GM18498 (cell line): Measurements from ENCODE around the gene FAM156A.
"Not testable (repeated sequence)": the region's sequence is repeated elsewhere in the genome, so short reads cannot be mapped to it uniquely, and the experiment has no call there.

Experiments
- ATAC-seq: cut with Tn5 transposase; IDR thresholded peaks from one replicate; pipeline ENCODE4 v1.9.1; 2021; ENCODE audit warnings: mild to moderate bottlenecking, moderate library complexity; ENCODE audit not compliant: unreplicated experiment

FAM156A gene

GRCh38 chrX:52966993-52967738, 8.8 kb upstream of the FAM156A start:
- ATAC-seq: not testable (repeated sequence)

- ATAC-seq: peak; percentile 30
Measured at GRCh38 chrX:52958961-52959360, 643 bp upstream of the FAM156A start.

DNA sequence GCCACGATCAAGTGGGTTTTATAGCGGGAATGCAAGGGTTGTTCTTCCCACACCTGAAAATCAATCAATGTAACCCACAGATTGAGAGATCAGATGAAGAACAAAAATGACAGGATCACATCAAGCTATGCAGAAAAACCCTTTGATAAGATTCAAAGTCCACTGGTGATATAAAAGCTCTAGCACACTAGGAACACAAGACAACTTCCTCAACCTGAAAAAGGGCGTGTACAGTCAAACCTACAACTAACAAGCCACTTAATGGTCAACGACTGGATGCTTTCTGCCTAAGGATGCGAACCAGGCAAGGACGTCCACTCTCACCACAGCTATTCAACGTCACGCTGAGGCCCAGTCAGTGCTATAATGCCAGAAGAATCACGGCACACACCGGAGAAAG, 8.4 kb downstream of the FAM156A start:
- ATAC-seq: not testable (repeated sequence)

GRCh38 chrX:52949325-52949724, 9.0 kb downstream of the FAM156A start:
- ATAC-seq: not testable (repeated sequence)

DNA sequence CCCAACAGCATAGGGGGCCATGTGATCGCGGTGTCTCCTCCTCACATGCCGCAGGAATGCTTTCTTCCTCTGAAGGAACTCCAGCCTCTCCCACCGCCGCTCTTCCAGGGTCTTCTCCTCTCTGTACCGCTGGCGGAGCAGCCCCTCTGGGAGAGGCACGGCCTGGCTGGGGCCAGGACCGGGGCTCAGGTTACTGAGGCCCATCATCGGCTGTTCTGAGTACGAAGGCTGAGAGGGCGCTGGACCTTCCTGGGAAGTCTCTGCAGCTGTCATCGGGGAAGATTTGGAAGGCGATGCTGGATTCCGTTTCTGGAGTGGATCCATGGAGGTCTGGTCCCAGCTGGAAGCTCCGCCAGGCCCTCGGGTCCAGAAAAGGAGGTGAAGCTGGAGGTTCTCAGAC, 10.1 kb downstream of the FAM156A start:
- not testable (repeated sequence) for ATAC-seq

DNA sequence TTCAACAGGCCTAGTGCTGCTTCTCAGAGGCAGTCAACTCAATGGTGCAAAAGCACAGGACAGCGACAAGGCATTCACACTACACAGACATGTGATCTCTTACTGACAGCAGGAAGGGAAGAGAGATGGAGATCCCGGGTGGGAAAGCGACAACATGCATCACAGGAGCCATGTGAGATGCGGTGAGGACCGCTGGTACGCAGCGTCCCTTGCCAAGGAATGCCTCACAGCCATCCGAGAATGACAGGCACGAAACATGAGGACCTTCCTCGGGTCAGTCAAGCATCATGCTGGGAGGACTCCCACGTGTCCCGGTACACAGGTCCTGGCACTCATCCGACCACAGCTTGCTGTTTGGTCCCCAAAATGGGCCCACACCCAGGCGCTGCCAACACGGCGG, 10.8 kb downstream of the FAM156A start:
- ATAC-seq: not testable (repeated sequence)

GRCh38 chrX:52945838-52946494, 12.4 kb downstream of the FAM156A start:
- ATAC-seq: not testable (repeated sequence)

DNA sequence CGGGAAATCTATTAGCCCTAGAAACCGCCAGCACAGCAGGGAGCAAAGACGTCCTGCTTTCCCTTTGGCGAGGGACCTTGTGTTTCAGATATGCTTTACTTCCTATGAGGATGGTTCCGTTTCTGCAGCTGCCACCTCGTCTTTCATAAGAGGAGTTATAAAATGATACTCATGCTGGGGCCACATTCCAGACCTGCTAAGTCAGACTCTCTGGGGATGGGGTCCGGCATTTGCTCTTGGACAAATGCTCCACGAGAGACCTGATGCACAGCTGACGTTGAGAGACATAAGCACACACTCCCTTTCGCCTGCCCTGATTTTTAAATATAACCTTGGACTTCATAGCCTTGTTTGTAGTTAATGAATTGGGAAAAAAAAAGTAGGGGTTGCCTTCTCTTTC, 16.6 kb downstream of the FAM156A start:
- not testable (repeated sequence) for ATAC-seq

- not testable (repeated sequence) for ATAC-seq
Measured at GRCh38 chrX:52940704-52941103, 17.6 kb downstream of the FAM156A start.

DNA sequence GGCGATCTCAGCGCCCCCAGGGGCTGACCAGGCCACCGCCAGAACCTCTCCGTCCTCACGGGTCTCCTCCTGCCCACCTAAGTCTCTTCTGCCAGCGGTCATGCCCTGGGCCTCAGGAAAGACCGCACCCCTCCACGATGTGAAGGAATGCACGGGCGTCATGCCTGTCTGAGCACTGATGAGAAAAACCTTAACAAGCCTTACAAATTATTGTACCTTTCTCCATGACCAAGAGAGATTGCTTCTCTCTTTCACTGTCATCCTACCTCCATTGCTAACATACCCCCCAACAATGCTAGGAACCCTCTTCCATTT, 22.9 kb downstream of the FAM156A start:
- ATAC-seq: not testable (repeated sequence)

GRCh38 chrX:52934704-52935469, 23.4 kb downstream of the FAM156A start:
- ATAC-seq: peak; percentile 92

DNA sequence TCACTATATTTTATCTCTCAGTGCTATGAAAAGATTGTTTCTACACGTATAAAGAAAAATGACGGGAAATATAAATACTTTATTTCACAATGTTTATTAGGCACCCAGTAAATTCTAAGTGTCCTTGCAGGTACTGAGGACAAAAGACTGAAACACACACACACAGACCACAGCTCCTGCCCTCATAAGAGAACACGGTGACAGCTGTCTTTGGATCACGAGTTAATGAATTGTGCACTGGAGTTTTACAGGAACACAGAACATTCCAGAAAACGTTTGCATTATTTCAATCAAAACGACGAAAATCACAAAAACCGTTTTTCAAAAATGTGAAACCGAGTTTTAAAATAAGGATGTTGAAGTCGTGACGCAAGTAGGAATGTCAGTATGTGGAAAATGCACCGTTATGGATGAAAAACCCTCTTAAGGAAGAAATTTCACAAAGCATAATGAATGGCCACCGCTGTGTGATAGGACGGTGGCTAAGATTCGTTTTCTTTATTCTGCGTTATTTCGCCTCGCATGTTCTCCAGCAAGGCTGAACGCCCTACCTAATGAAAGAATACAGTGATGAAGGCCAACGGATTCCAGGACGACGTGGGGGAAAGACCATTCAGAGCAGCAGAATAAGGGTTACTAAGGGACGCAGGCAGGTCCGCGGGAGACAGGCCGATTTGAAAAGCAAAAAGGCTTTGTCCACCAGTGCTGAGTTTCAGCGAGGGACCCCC, 24.2 kb downstream of the FAM156A start:
- no peak for ATAC-seq

DNA sequence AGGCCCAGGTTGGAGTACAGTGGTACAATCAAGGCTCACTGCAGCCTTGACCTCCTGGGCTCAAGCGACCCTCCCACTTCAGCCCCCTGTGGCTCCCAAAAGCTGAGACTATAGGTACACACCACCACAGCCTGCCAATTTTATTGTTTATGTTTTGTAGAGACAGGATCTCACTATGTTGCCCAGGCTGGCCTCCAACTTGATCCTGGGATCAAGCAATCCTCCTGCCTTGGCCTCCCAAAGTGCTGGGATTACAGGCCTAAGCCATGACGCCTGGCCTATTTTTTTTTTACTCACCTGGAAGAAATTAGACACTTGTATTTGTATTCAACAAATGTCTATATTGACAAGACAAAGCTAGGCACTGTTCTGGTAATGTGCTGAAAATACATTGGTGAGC, 25.1 kb downstream of the FAM156A start:
- no peak for ATAC-seq

DNA sequence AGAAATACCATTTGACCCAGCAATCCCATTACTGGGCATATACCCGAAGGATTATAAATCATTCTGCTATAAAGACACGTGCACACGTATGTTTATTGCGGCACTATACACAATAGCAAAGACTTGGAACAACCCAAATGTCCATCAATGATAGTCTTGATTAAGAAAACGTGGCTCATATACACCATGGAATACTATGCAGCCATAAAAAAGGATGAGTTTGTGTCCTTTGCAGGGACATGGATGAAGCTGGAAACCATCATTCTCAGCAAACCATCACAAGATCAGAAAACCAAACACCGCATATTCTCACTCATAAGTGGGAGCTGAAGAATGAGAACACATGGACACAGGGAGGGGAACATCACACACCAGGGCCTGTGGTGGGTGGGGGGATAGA, 28.1 kb downstream of the FAM156A start:
- ATAC-seq: not testable (repeated sequence)

- ATAC-seq: peak; percentile 49
Measured at GRCh38 chrX:52923781-52924241, 34.5 kb downstream of the FAM156A start.

DNA sequence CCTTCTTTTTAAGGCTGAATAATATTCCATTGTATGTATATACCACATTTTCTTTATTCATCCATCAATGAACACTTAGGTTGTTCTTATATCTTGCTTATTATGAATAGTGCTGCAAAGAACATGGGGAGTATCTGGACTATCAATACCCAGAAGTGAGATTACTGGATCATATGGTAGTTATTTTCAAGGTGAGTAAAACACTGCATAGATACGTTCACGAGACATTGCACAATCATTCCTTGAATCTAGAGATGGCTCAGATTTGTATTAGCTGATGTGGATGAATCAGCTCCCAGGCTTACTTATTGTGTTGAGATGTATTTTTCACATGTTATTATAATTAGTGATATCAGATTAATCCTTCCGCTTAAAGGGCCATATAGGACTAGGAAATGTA, 43.6 kb downstream of the FAM156A start:
- ATAC-seq: not testable (repeated sequence)

- ATAC-seq: not testable (repeated sequence)
Measured at GRCh38 chrX:52913681-52914080, 44.6 kb downstream of the FAM156A start.

GRCh38 chrX:52909313-52909969, 48.9 kb downstream of the FAM156A start:
- ATAC-seq: not testable (repeated sequence)

GRCh38 chrX:52907900-52908299, 50.4 kb downstream of the FAM156A start:
- not testable (repeated sequence) for ATAC-seq

- not testable (repeated sequence) for ATAC-seq
Measured at GRCh38 chrX:52907137-52907536, 51.2 kb downstream of the FAM156A start.
